ENCODE results near the gene TCF4. TPM values are rescaled to one million over a fixed set of nuclear protein-coding genes. Genes with fewer than 3 reads are reported as not detected.

Gene TCF4
- total RNA-seq, 1 donor from 2014 or later, result 143 TPM

DNA sequence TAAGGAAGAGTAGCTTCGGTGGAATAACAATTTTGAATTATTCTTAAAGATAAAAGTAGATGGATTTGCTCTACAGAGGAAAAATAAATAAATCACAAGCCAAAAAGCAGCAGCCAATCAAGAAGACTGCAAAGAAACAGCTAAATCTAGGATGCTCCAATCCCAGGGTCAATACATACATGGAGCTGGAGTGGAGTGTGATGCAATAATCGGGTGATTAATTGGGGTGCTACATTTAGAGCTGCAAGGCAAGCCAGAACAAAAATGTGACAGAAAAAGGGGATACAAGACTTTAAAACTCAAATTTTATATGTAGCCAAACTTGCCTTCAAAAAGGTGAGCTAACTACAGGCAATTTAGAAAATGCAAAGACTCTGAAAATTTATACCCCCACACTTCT lies 215.8 kb downstream of the TCF4 start:
- H3K4me1 ChIP-seq, result no peaks in the 10 kb centered on the region
- ATAC-seq (no peak), DNase-seq (no peak)
- no peaks in the 10 kb centered on the region for H3K36me3 ChIP-seq
- H3K4me3 ChIP-seq, result no peak overlapping the region
- intact Hi-C loops (cut with DNase I), result no loop called here
- H3K27me3 ChIP-seq, result no peaks in the 10 kb centered on the region
- H3K27ac ChIP-seq, result no peak overlapping the region
- H3K9me3 ChIP-seq, result peaks cover 3% of the 10 kb centered on the region
- TF ChIP-seq CTCF (IDR thresholded peaks at IDR 0.05), result no peak

DNA sequence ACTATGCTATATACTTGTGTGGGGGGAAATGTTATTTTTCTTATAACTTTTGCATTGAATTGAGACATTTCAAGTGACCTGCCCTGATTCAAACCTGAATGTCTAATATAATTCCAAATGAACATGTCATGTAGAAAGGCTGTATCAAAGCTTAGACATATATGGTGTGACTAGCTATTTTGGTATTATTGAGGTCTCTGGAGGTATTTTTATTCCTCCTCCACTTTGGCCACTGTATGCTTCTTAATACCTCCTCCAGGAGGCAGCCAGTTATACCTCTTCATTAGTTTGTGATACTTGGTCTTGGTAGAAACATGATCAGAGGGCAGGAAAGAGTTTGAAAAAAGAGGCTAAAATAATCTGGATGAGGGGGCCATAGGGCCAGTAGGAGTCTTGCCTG lies 217.1 kb downstream of the TCF4 start:
- TF ChIP-seq CTCF (IDR thresholded peaks at IDR 0.05), result no peak
- intact Hi-C loops (cut with DNase I), result no loop called here

GRCh38 chr18:55369346-55369745 lies 218.6 kb downstream of the TCF4 start:
- intact Hi-C loops (cut with DNase I), result no loop called here
- H3K36me3 ChIP-seq, result no peaks in the 10 kb centered on the region
- H3K4me3 ChIP-seq, result no peak overlapping the region
- peaks cover 3% of the 10 kb centered on the region for H3K9me3 ChIP-seq
- no peak overlapping the region for H3K27ac ChIP-seq
- TF ChIP-seq CTCF (IDR thresholded peaks at IDR 0.05), result no peak
- no peaks in the 10 kb centered on the region for H3K27me3 ChIP-seq
- DNase-seq, result no peak
- no peak for ATAC-seq
- H3K4me1 ChIP-seq, result no peaks in the 10 kb centered on the region

More for the DNA sequence above, 217.1 kb downstream of the TCF4 start:
- H3K4me3 ChIP-seq, result no peak overlapping the region
- H3K27me3 ChIP-seq, result no peaks in the 10 kb centered on the region
- ATAC-seq, result no peak
- H3K9me3 ChIP-seq, result peaks cover 3% of the 10 kb centered on the region
- no peak for DNase-seq
- H3K27ac ChIP-seq, result no peak overlapping the region
- H3K36me3 ChIP-seq, result no peaks in the 10 kb centered on the region
- no peaks in the 10 kb centered on the region for H3K4me1 ChIP-seq

- H3K27ac ChIP-seq, result no peak overlapping the region
- H3K4me1 ChIP-seq, result no peaks in the 10 kb centered on the region
- H3K4me3 ChIP-seq, result no peak overlapping the region
- H3K9me3 ChIP-seq, result no peaks in the 10 kb centered on the region
- no peaks in the 10 kb centered on the region for H3K36me3 ChIP-seq
- intact Hi-C loops (cut with DNase I), result no loop called here
- TF ChIP-seq CTCF (IDR thresholded peaks at IDR 0.05), result no peak
- DNase-seq (no peak), ATAC-seq (no peak)
- no peaks in the 10 kb centered on the region for H3K27me3 ChIP-seq
Measured at GRCh38 chr18:55365342-55365741, 222.7 kb downstream of the TCF4 start.

DNA sequence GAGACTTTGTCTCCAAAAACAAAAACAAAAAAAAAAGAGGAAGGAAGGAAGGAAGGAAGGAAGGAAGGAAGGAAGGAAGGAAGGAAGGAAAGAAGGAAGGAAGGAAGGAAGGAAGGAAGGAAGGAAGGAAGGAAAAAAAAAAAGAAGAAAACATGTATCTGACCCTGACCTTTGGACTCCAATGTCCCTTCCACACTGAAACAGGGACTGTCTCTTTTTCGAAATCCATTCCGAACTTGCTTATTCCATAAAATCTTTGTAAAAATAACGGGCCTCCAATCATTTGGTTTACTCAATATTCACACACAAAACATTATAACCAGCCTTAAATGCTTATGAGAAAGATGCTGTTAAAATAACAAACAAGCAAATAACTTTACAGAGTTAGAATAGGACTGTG lies 225.7 kb downstream of the TCF4 start:
- no peak for DNase-seq
- no peaks in the 10 kb centered on the region for H3K9me3 ChIP-seq
- intact Hi-C loops (cut with DNase I), result no loop called here
- no peaks in the 10 kb centered on the region for H3K27me3 ChIP-seq
- H3K4me1 ChIP-seq, result no peaks in the 10 kb centered on the region
- no peak for ATAC-seq
- H3K4me3 ChIP-seq, result no peak overlapping the region
- no peaks in the 10 kb centered on the region for H3K36me3 ChIP-seq
- TF ChIP-seq CTCF (IDR thresholded peaks at IDR 0.05), result no peak
- no peak overlapping the region for H3K27ac ChIP-seq
